ENCODE data around the gene FSD1L.

DNA sequence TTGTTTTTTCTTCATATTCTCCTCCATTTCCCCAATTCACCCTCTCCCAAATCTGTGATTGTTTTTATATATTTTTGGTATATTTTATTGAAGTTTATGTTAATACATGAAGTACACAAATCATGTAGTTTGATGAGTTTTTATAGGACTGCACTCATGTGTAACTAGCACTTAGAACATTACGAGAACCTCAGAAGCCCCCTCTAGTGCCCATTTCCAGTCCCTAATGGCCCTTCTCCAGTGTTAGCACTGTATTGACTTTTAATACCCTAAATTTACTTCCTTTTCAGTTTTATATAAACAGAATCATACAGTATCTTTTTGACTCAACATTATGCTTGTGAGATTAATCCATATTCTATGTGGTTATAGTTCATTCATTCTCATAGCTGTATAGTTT lies 91.6 kb downstream of the FSD1L start:
- TF ChIP-seq CTCF (IDR thresholded peaks at IDR 0.05) (no peak), POLR2A (IDR thresholded peaks at IDR 0.05; ENCODE audit: low read length) (no peak), CHD2 (IDR thresholded peaks at IDR 0.05; ENCODE audit: low read length, partially characterized antibody) (no peak), BCL3 (IDR thresholded peaks at IDR 0.05) (no peak), FOSB (CRISPR knock-in tag; IDR thresholded peaks at IDR 0.05) (no peak), TFCP2L1 (CRISPR knock-in tag; IDR thresholded peaks at IDR 0.05) (no peak), CHD4 (IDR thresholded peaks at IDR 0.05; ENCODE audit: borderline replicate concordance) (no peak)
- TF ChIP-seq, protein P1, sequence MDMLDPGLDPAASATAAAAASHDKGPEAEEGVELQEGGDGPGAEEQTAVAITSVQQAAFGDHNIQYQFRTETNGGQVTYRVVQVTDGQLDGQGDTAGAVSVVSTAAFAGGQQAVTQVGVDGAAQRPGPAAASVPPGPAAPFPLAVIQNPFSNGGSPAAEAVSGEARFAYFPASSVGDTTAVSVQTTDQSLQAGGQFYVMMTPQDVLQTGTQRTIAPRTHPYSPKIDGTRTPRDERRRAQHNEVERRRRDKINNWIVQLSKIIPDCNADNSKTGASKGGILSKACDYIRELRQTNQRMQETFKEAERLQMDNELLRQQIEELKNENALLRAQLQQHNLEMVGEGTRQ (IDR thresholded peaks at IDR 0.05) = no peak
- TF ChIP-seq, protein P2, sequence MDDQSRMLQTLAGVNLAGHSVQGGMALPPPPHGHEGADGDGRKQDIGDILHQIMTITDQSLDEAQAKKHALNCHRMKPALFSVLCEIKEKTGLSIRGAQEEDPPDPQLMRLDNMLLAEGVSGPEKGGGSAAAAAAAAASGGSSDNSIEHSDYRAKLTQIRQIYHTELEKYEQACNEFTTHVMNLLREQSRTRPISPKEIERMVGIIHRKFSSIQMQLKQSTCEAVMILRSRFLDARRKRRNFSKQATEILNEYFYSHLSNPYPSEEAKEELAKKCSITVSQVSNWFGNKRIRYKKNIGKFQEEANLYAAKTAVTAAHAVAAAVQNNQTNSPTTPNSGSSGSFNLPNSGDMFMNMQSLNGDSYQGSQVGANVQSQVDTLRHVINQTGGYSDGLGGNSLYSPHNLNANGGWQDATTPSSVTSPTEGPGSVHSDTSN (IDR thresholded peaks at IDR 0.05) = no peak
- TF ChIP-seq, protein P3, sequence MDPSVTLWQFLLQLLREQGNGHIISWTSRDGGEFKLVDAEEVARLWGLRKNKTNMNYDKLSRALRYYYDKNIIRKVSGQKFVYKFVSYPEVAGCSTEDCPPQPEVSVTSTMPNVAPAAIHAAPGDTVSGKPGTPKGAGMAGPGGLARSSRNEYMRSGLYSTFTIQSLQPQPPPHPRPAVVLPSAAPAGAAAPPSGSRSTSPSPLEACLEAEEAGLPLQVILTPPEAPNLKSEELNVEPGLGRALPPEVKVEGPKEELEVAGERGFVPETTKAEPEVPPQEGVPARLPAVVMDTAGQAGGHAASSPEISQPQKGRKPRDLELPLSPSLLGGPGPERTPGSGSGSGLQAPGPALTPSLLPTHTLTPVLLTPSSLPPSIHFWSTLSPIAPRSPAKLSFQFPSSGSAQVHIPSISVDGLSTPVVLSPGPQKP (IDR thresholded peaks at IDR 0.05; ENCODE audit: low read depth, low read length) = no peak
